ENCODE data around the gene CAMK2G.

GRCh38 chr10:73812657-73813056 lies 61.7 kb downstream of the CAMK2G start:
- TF ChIP-seq, protein P1, sequence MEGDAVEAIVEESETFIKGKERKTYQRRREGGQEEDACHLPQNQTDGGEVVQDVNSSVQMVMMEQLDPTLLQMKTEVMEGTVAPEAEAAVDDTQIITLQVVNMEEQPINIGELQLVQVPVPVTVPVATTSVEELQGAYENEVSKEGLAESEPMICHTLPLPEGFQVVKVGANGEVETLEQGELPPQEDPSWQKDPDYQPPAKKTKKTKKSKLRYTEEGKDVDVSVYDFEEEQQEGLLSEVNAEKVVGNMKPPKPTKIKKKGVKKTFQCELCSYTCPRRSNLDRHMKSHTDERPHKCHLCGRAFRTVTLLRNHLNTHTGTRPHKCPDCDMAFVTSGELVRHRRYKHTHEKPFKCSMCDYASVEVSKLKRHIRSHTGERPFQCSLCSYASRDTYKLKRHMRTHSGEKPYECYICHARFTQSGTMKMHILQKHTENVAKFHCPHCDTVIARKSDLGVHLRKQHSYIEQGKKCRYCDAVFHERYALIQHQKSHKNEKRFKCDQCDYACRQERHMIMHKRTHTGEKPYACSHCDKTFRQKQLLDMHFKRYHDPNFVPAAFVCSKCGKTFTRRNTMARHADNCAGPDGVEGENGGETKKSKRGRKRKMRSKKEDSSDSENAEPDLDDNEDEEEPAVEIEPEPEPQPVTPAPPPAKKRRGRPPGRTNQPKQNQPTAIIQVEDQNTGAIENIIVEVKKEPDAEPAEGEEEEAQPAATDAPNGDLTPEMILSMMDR (IDR thresholded peaks at IDR 0.05; ENCODE audit: insufficient read depth, low read length, poor library complexity, severe bottlenecking), result no peak
- TF ChIP-seq EZH2phosphoT487 (conservative IDR thresholded peaks at IDR 0.05; ENCODE audit: low read length), result no peak

Measured in SU-DHL-6 (cell line).